Neuronal stem cell (in vitro differentiated cells): ENCODE data around the gene RARG.

Experiments
- DNase-seq: peaks from one replicate; pipeline ENCODE4 v3.0.0-alpha.2; 2013; ENCODE audit warnings: low spot score
- H2AFZ ChIP-seq: one replicate; pipeline ENCODE4 v1.6.1; 2013; ENCODE audit warnings: mild to moderate bottlenecking, low read length, inconsistent platforms
- H2AK5ac ChIP-seq: 2 replicates; pipeline ENCODE4 v1.6.1; 2013; ENCODE audit warnings: low read depth, mild to moderate bottlenecking, inconsistent platforms, low read length, moderate library complexity, mixed read lengths
- H2BK120ac ChIP-seq: 2 replicates; pipeline ENCODE4 v1.6.1; 2013; ENCODE audit warnings: low read depth, mild to moderate bottlenecking, inconsistent platforms, low read length, moderate library complexity, mixed read lengths
- H2BK12ac ChIP-seq: one replicate; pipeline ENCODE4 v1.6.1; 2013; ENCODE audit warnings: low read length, inconsistent platforms
- H2BK15ac ChIP-seq: 2 replicates; pipeline ENCODE4 v1.6.1; 2013; ENCODE audit warnings: mild to moderate bottlenecking, low read length, inconsistent platforms, mixed read lengths
- H2BK5ac ChIP-seq: one replicate; pipeline ENCODE4 v1.6.1; 2013; ENCODE audit warnings: inconsistent platforms, mild to moderate bottlenecking, low read length, moderate library complexity
- H3K14ac ChIP-seq: one replicate; pipeline ENCODE4 v1.6.1; 2013; ENCODE audit warnings: low read length, inconsistent platforms
- H3K18ac ChIP-seq: 2 replicates; pipeline ENCODE4 v1.6.1; 2013; ENCODE audit warnings: low read length, inconsistent platforms
- H3K23ac ChIP-seq: 2 replicates; pipeline ENCODE4 v1.6.1; 2013; ENCODE audit warnings: low read depth, mild to moderate bottlenecking, mixed read lengths, low read length, inconsistent platforms; ENCODE audit not compliant: poor library complexity
- H3K27ac ChIP-seq: replicated peaks from 3 replicates; pipeline ENCODE4 v1.5.1; 2013; ENCODE audit warnings: low read length, inconsistent platforms
- H3K27me3 ChIP-seq, 3 experiments: 2 replicates each; pipeline ENCODE4 v1.6.1; 2013; ENCODE audit warnings: low read length in 3 of 3, mild to moderate bottlenecking in 2 of 3, inconsistent platforms in 1 of 3, low read depth in 1 of 3, mixed read lengths in 1 of 3, moderate library complexity in 1 of 3; ENCODE audit not compliant: control insufficient read depth in 3 of 3, insufficient read depth in 3 of 3
- H3K36me3 ChIP-seq, 2 donors: replicated peaks in 1 of 2; 2 replicates each; pipeline ENCODE4 v1.6.1; 2013; ENCODE audit warnings: low read length in 2 of 2; ENCODE audit not compliant: control insufficient read depth in 2 of 2, insufficient read depth in 2 of 2
- H3K4ac ChIP-seq: 2 replicates; pipeline ENCODE4 v1.6.1; 2013; ENCODE audit warnings: inconsistent platforms, mild to moderate bottlenecking, low read length, moderate library complexity
- H3K4me1 ChIP-seq, 2 donors: 1 replicate in 1 of 2; 2 replicates in 1 of 2; pipeline ENCODE4 v1.6.1; 2013; ENCODE audit warnings: low read length in 2 of 2, low read depth in 1 of 2; ENCODE audit not compliant: control insufficient read depth in 2 of 2, insufficient read depth in 1 of 2
- H3K4me2 ChIP-seq: one replicate; pipeline ENCODE4 v1.6.1; 2013; ENCODE audit warnings: mild to moderate bottlenecking, low read length, inconsistent platforms; ENCODE audit not compliant: insufficient read depth, poor library complexity, severe bottlenecking
- H3K4me3 ChIP-seq, 2 donors: 2 replicates each; pipeline ENCODE4 v1.5.1; 2013; ENCODE audit warnings: low read length in 2 of 2, mild to moderate bottlenecking in 2 of 2, inconsistent platforms in 1 of 2, moderate library complexity in 1 of 2
- H3K79me1 ChIP-seq: one replicate; pipeline ENCODE4 v1.6.1; 2013; ENCODE audit warnings: low read depth, mild to moderate bottlenecking, inconsistent platforms, low read length, moderate library complexity
- H3K9ac ChIP-seq: one replicate; pipeline ENCODE4 v1.6.1; 2013; ENCODE audit warnings: mild to moderate bottlenecking, low read depth, low read length, inconsistent platforms; ENCODE audit not compliant: poor library complexity
- H3K9me3 ChIP-seq, 2 donors: replicated peaks in 1 of 2; 2 replicates each; pipeline versions ENCODE3 to v1.6.1; 2013; ENCODE audit warnings: low read length in 2 of 2, mild to moderate bottlenecking in 2 of 2, inconsistent platforms in 1 of 2, low read depth in 1 of 2, mixed read lengths in 1 of 2, moderate library complexity in 1 of 2; ENCODE audit not compliant: control insufficient read depth in 2 of 2, insufficient read depth in 1 of 2
- H4K8ac ChIP-seq: one replicate; pipeline ENCODE4 v1.6.1; 2013; ENCODE audit warnings: low read depth, mild to moderate bottlenecking, inconsistent platforms, low read length, moderate library complexity
- H4K91ac ChIP-seq: one replicate; pipeline ENCODE4 v1.6.1; 2013; ENCODE audit warnings: low read length, low read depth, mild to moderate bottlenecking, inconsistent platforms; ENCODE audit not compliant: poor library complexity
- WGBS, 2 donors: extraction: QIAGEN DNeasy Blood & Tissue Kit; methylation state at CpG; one replicate each; pipeline ENCODE4 v1.1.7; 2013; ENCODE audit warnings: missing lambda C conversion rate in 2 of 2, mixed read lengths in 1 of 2; ENCODE audit not compliant: insufficient read length in 2 of 2, insufficient replicate concordance in 1 of 2; ENCODE audit errors: extremely low coverage in 2 of 2; 5-methylcytosine and 5-hydroxymethylcytosine counted together

Gene RARG

GRCh38 chr12:53222170-53222721, 9.8 kb downstream of the RARG start:
- H3K14ac ChIP-seq: peak overlapping the region; percentile 71
- peak overlapping the region; percentile 94 for H2AK5ac ChIP-seq
- DNase-seq: no peak
- H3K4ac ChIP-seq: peak overlapping the region; percentile 19
- no peak overlapping the region for H2BK120ac ChIP-seq
- H3K36me3 ChIP-seq: no peaks in the 10 kb centered on the region
- peak overlapping the region; percentile 60 for H3K18ac ChIP-seq
- no peak overlapping the region for H3K23ac ChIP-seq
- peaks cover 4 to 27% (median 21%) of the 10 kb centered on the region in 3 experiments for H3K27me3 ChIP-seq
- no CpG with 5 or more reads among the region's 5 CpGs for WGBS, 2 donors
- H3K9me3 ChIP-seq: no peaks in the 10 kb centered on the region
- peak overlapping the region; percentile 82 for H3K27ac ChIP-seq
- no peaks in the 10 kb centered on the region for H3K79me1 ChIP-seq
- no peak overlapping the region for H2BK5ac ChIP-seq
- no peak overlapping the region for H4K8ac ChIP-seq
- peak overlapping the region; percentile 88 for H2AFZ ChIP-seq
- H2BK15ac ChIP-seq: peak overlapping the region; percentile 24
- H3K4me1 ChIP-seq: peaks cover 49 to 55% of the 10 kb centered on the region in 2 donors
- H3K4me2 ChIP-seq: peak overlapping the region; percentile 85
- no peak overlapping the region for H3K9ac ChIP-seq
- no peak overlapping the region for H4K91ac ChIP-seq
- peak overlapping the region in 1 of 2 donors; percentile 44 for H3K4me3 ChIP-seq
- no peak overlapping the region for H2BK12ac ChIP-seq

GRCh38 chr12:53221203-53222080, 10.6 kb downstream of the RARG start:
- Histone ChIP-seq H3K23ac (no peak overlapping the region), H3K4me1 (peaks cover 55 to 56% of the 10 kb centered on the region in 2 donors), H3K18ac (peak overlapping the region; percentile 68), H2BK120ac (no peak overlapping the region), H4K91ac (no peak overlapping the region), H3K9me3 (no peaks in the 10 kb centered on the region), H3K27me3 (peaks cover 4 to 31% (median 21%) of the 10 kb centered on the region in 3 experiments), H3K4me2 (peak overlapping the region; percentile 85), H2AK5ac (no peak overlapping the region), H3K27ac (peak overlapping the region; percentile 82), H3K9ac (peak overlapping the region; percentile 56), H3K4ac (no peak overlapping the region), H2BK5ac (no peak overlapping the region), H2AFZ (peak overlapping the region; percentile 88), H2BK15ac (no peak overlapping the region), H4K8ac (no peak overlapping the region), H3K4me3 (peak overlapping the region; percentile 44 to 74), H3K79me1 (no peaks in the 10 kb centered on the region), H3K14ac (no peak overlapping the region), H3K36me3 (no peaks in the 10 kb centered on the region), H2BK12ac (no peak overlapping the region)
- DNase-seq: peak; percentile 78
- no CpG with 5 or more reads among the region's 72 CpGs for WGBS, 2 donors

GRCh38 chr12:53220694-53221202, 11.3 kb downstream of the RARG start:
- peak overlapping the region; percentile 56 for H3K9ac ChIP-seq
- no peak overlapping the region for H2BK5ac ChIP-seq
- H3K4me3 ChIP-seq: peak overlapping the region; percentile 44 to 75
- no peak overlapping the region for H3K4ac ChIP-seq
- H2AK5ac ChIP-seq: no peak overlapping the region
- no peak overlapping the region for H2BK15ac ChIP-seq
- no peaks in the 10 kb centered on the region for H3K36me3 ChIP-seq
- H3K9me3 ChIP-seq: no peaks in the 10 kb centered on the region
- no peak overlapping the region for H2BK12ac ChIP-seq
- H3K27ac ChIP-seq: peak overlapping the region; percentile 82
- peak overlapping the region; percentile 46 for H3K18ac ChIP-seq
- no peak overlapping the region for H3K14ac ChIP-seq
- peak overlapping the region; percentile 88 for H2AFZ ChIP-seq
- H3K23ac ChIP-seq: no peak overlapping the region
- H4K91ac ChIP-seq: no peak overlapping the region
- no peak overlapping the region for H4K8ac ChIP-seq
- H3K4me1 ChIP-seq: peaks cover 56% of the 10 kb centered on the region in 2 donors
- WGBS, 2 donors: no CpG with 5 or more reads among the region's 42 CpGs
- peak overlapping the region; percentile 92 for H3K4me2 ChIP-seq
- H3K79me1 ChIP-seq: no peaks in the 10 kb centered on the region
- peak; percentile 91 for DNase-seq
- no peak overlapping the region for H2BK120ac ChIP-seq
- peaks cover 4 to 38% (median 21%) of the 10 kb centered on the region in 3 experiments for H3K27me3 ChIP-seq
